K562 (cell line): Measurements from ENCODE around the gene CABP4. TPM values are rescaled to one million over a fixed set of nuclear protein-coding genes. Genes with fewer than 3 reads are reported as not detected.

Source experiments
- ATAC-seq: fragments of 200-7000 bp; cut with Tn5 transposase; 3 replicates; pipeline ENCODE4 v1.9.1; 2020; ENCODE audit warnings: moderate library complexity
- BruUV-seq: library from RNA; stranded (reverse); fragments of 400-500 nt; replicated peaks from 2 replicates; lab custom pipeline; 2021; lab: Mats Ljungman, UMichigan
- CTCF ChIA-PET: fragments of 300-600 bp; formaldehyde crosslinking; extraction: SDS; loops from one replicate; lab custom pipeline; 2021; ENCODE audit warnings: low intra/inter-chr PET ratio; lab: Yijun Ruan, JAX
- POLR2A ChIA-PET: fragments of 300-600, 350-650 bp; sonication (Branson Sonifier 250); formaldehyde crosslinking; extraction: SDS; loops from one replicate; lab custom pipeline; 2021; ENCODE audit warnings: antibody characterized with exemption, inconsistent platforms; lab: Yijun Ruan, JAX
- DNase-seq, 4 experiments: peaks; one replicate each; pipeline versions ENCODE4 v3.0.0 to v3.0.0-alpha.2; 2011 to 2018; ENCODE audit warnings: low spot score in 3 of 4, mixed read lengths in 3 of 4; ENCODE audit errors: extremely low read depth in 1 of 4
- FAIRE-seq: peaks from 2 replicates; lab custom pipeline; 2011; peaks lifted over from hg19 to GRCh38; lab: Jason Lieb, UNC
- H2AFZ ChIP-seq: 2 replicates; pipeline ENCODE4 v1.6.0; 2011; ENCODE audit warnings: low read depth, low read length, control low read depth, inconsistent platforms
- H3K27ac ChIP-seq: fragments of 200-600 bp; 3 replicates; pipeline ENCODE4 v1.8.0; 2011; ENCODE audit warnings: low read depth, mild to moderate bottlenecking, control low read depth, inconsistent platforms, low read length, moderate library complexity, mixed read lengths; ENCODE audit errors: extremely low read depth
- H3K27me3 ChIP-seq, 2 experiments: fragments of 300-600 bp in 1 of 2; 2 replicates in 1 of 2; 3 replicates in 1 of 2; pipeline versions ENCODE4 v1.6.0 to v1.8.0; 2011; ENCODE audit warnings: inconsistent platforms in 2 of 2, low read length in 2 of 2, mild to moderate bottlenecking in 1 of 2, mixed read lengths in 1 of 2, moderate library complexity in 1 of 2; ENCODE audit not compliant: control insufficient read depth in 2 of 2, insufficient read depth in 2 of 2
- H3K36me3 ChIP-seq: fragments of 300-600 bp; 3 replicates; pipeline ENCODE4 v1.8.0; 2011; ENCODE audit warnings: mild to moderate bottlenecking, low read length, inconsistent platforms; ENCODE audit not compliant: control insufficient read depth, insufficient read depth
- H3K4me1 ChIP-seq, 2 experiments: fragments of 200-600 bp in 1 of 2; replicated peaks in 1 of 2; 2 replicates in 1 of 2; 3 replicates in 1 of 2; pipeline versions ENCODE4 v1.5.1 to v1.8.0; 2011; ENCODE audit warnings: inconsistent platforms in 2 of 2, low read length in 2 of 2, mild to moderate bottlenecking in 1 of 2, mixed read lengths in 1 of 2, moderate library complexity in 1 of 2; ENCODE audit not compliant: control insufficient read depth in 2 of 2, insufficient read depth in 2 of 2
- H3K4me2 ChIP-seq: 2 replicates; pipeline ENCODE4 v1.6.1; 2011; ENCODE audit warnings: low read length, control low read depth, inconsistent platforms, mixed read lengths; ENCODE audit not compliant: insufficient read depth
- H3K4me3 ChIP-seq: fragments of 200-600 bp; sonication (generic), shearing (Covaris generic); 2 replicates; pipeline ENCODE4 v1.5.1; 2016; ENCODE audit warnings: control low read depth, inconsistent platforms
- H3K79me2 ChIP-seq: fragments of 200-600 bp; 3 replicates; pipeline ENCODE4 v1.8.0; 2011; ENCODE audit warnings: low read length, inconsistent platforms; ENCODE audit not compliant: control insufficient read depth, insufficient read depth
- H3K9ac ChIP-seq, 2 experiments: 2 replicates each; pipeline versions ENCODE4 v1.6.0 to v1.6.1; 2011; ENCODE audit warnings: low read depth in 2 of 2, low read length in 2 of 2, control low read depth in 1 of 2, inconsistent platforms in 1 of 2, mild to moderate bottlenecking in 1 of 2, mixed read lengths in 1 of 2; ENCODE audit not compliant: insufficient read depth in 1 of 2
- H3K9me1 ChIP-seq: one replicate; pipeline ENCODE4 v1.6.0; 2011; ENCODE audit warnings: inconsistent platforms, mild to moderate bottlenecking, low read length, moderate library complexity; ENCODE audit not compliant: control insufficient read depth, insufficient read depth
- H3K9me3 ChIP-seq: replicated peaks from 2 replicates; pipeline ENCODE4 v1.5.1; 2011; ENCODE audit warnings: low read depth, low read length, inconsistent platforms; ENCODE audit not compliant: control insufficient read depth, insufficient read depth
- H4K20me1 ChIP-seq: replicated peaks from 2 replicates; pipeline ENCODE4 v1.6.1; 2011; ENCODE audit warnings: low read length, inconsistent platforms, mixed read lengths; ENCODE audit not compliant: control insufficient read depth, insufficient read depth
- AFF1 ChIP-seq, 2 experiments: fragments of 450-650 bp; IDR thresholded peaks; 2 replicates each; pipeline ENCODE4 v1.6.1; 2018; ENCODE audit warnings: mild to moderate bottlenecking in 2 of 2, low read depth in 1 of 2; ENCODE audit not compliant: partially characterized antibody in 2 of 2
- CTCFL ChIP-seq: IDR thresholded peaks from 2 replicates; pipeline ENCODE4 v1.6.1; 2011; ENCODE audit warnings: borderline replicate concordance, low read depth, mild to moderate bottlenecking, moderate library complexity, low read length; ENCODE audit not compliant: insufficient read depth, poor library complexity, severe bottlenecking
- DNMT1 ChIP-seq: fragments of 450-650 bp; IDR thresholded peaks from 2 replicates; pipeline ENCODE4 v1.6.1; 2016; ENCODE audit warnings: antibody characterized with exemption, mild to moderate bottlenecking
- E2F4 ChIP-seq: sonication (generic); formaldehyde crosslinking; IDR thresholded peaks from 2 replicates; pipeline ENCODE4 v1.8.0; 2022; ENCODE audit warnings: mild to moderate bottlenecking, low read depth, missing genetic modification reagents
- FOXP4 ChIP-seq: sonication (generic); formaldehyde crosslinking; IDR thresholded peaks from 2 replicates; pipeline ENCODE4 v1.8.0; 2022; ENCODE audit warnings: mild to moderate bottlenecking, missing genetic modification reagents, borderline replicate concordance
- NFATC3 ChIP-seq: fragments of 450-650 bp; IDR thresholded peaks from 2 replicates; pipeline ENCODE4 v1.6.1; 2017; ENCODE audit warnings: mild to moderate bottlenecking
- RB1 ChIP-seq: fragments of 450-650 bp; IDR thresholded peaks from 2 replicates; pipeline ENCODE4 v1.6.1; 2017; ENCODE audit warnings: low read depth, mild to moderate bottlenecking
- ZC3H4 ChIP-seq: sonication (generic); formaldehyde crosslinking; IDR thresholded peaks from 2 replicates; pipeline ENCODE4 v1.9.0; 2021; ENCODE audit warnings: missing genetic modification reagents, borderline replicate concordance
- ZNF780A ChIP-seq: fragments of 250-450 bp; sonication (Bioruptor Pico); IDR thresholded peaks from 2 replicates; pipeline ENCODE4 v1.5.0; 2021; ENCODE audit warnings: mild to moderate bottlenecking
- WGBS: fragments of 100-300 bp; shearing (Covaris generic); methylation state at CpG from one replicate; pipeline ENCODE4 v1.1.6; 2016; ENCODE audit warnings: low coverage, mixed read lengths; ENCODE audit not compliant: insufficient coverage; ENCODE audit errors: missing lambda C conversion rate; 5-methylcytosine and 5-hydroxymethylcytosine counted together
- in situ Hi-C: fragments of 300-500 bp; cut with MboI; formaldehyde crosslinking; loops from 4 replicates; pipeline ENCODE4 v1.15.0; 2018; ENCODE audit warnings: inconsistent platforms, mixed read lengths
- intact Hi-C: fragments of 100-400 bp; cut with micrococcal nuclease; formaldehyde crosslinking; loops from 2 replicates; pipeline ENCODE4 v1.14.2; 2022
- polyA plus RNA-seq, 8 experiments: library from polyadenylated mRNA; depleted of rRNA in 4 of 8; stranded (reverse) in 5 of 8; unstranded in 3 of 8; fragments of >200 nt; fragmentation: Nextera tagmentation in 2 of 8; fragmentation: Illumina TruSeq in 1 of 8; extraction: Ambion mirVana in 2 of 8; extraction: Trizol in 1 of 8; gene quantifications; 2 replicates each; pipeline versions ENCODE4 v1.2.1 to v1.2.3, GENCODE V29; 2011 to 2014; ENCODE audit warnings: inconsistent platforms in 1 of 8, missing spikeins in 1 of 8
- total RNA-seq, 7 experiments: library from RNA; depleted of rRNA in 6 of 7; stranded (reverse); fragments of >200 nt in 6 of 7; fragmentation: Illumina TruSeq in 2 of 7; extraction: Trizol in 2 of 7; gene quantifications; 2 replicates each; pipeline versions ENCODE4 v1.2.1 to v1.2.3, GENCODE V29; 2011 to 2021; ENCODE audit warnings: low replicate concordance in 1 of 7

Gene CABP4
- total and polyA plus RNA-seq, 9 of the 15 experiments (the other 6 are each of a cell fraction or from before 2014, with no cell fraction given) = 0.11 TPM; not detected in 8

- Histone ChIP-seq H3K9me1 (no peaks in the 10 kb centered on the region), H3K9me3 (no peaks in the 10 kb centered on the region), H3K4me2 (no peak overlapping the region), H3K9ac (no peak overlapping the region), H4K20me1 (no peaks in the 10 kb centered on the region), H3K27ac (no peak overlapping the region), H3K4me3 (no peak overlapping the region), H2AFZ (no peak overlapping the region), H3K27me3 (no peaks in the 10 kb centered on the region), H3K4me1 (peaks cover 0 to 70% of the 10 kb centered on the region in 2 experiments; a peak in 2 of 5 replicates), H3K36me3 (peaks cover 91% of the 10 kb centered on the region; the same call in 2 of the 3 replicates), H3K79me2 (no peaks in the 10 kb centered on the region)
- POLR2A ChIA-PET = no interaction called here
- FAIRE-seq (no peak), ATAC-seq (no peak), DNase-seq (no peak)
- 98% methylated on average over 9 of the region's 16 CpGs for WGBS
- intact Hi-C loops (no loop called here), in situ Hi-C loops (no loop called here)
- CTCF ChIA-PET = no interaction called here
- no TSS peak for BruUV-seq
- TF ChIP-seq FOXP4 (CRISPR knock-in tag) = no peak
- no peak for TF ChIP-seq ZC3H4 (CRISPR knock-in tag)
- TF ChIP-seq AFF1 (IDR thresholded peaks at IDR 0.05; ENCODE audit: low read depth in 1 of 2, partially characterized antibody in 2 of 2) = no peak
- no peak for TF ChIP-seq RB1
- no peak for TF ChIP-seq DNMT1
- no peak for TF ChIP-seq ZNF780A (CRISPR knock-in tag)
- no peak for TF ChIP-seq E2F4 (CRISPR knock-in tag)
- no peak for TF ChIP-seq CTCFL
- no peak for TF ChIP-seq NFATC3
These were observed 40.3 kb downstream of the CABP4 start for GRCh38 chr11:67495234-67496005.
